HEK293 (cell line): ENCODE measurements around the gene RGS12.

ENCODE experiments used
- CTCF ChIA-PET: fragments of 350-600 bp; formaldehyde crosslinking; extraction: SDS; loops from one replicate; lab custom pipeline; 2021; ENCODE audit warnings: antibody characterized with exemption; lab: Yijun Ruan, JAX
- POLR2A ChIA-PET: fragments of 300-600 bp; formaldehyde crosslinking; extraction: SDS; loops from one replicate; lab custom pipeline; 2020; ENCODE audit warnings: antibody characterized with exemption, inconsistent platforms; lab: Yijun Ruan, JAX
- H3K27ac ChIP-seq: fragments of 200-500 bp; sonication (Bioruptor generic); 2 replicates; pipeline ENCODE4 v1.5.1; 2014; ENCODE audit warnings: low read depth, low read length, control low read depth, inconsistent platforms; ENCODE audit errors: extremely low read depth
- H3K36me3 ChIP-seq, 2 experiments: fragments of 200-500 bp in 1 of 2; sonication (Bioruptor generic) in 1 of 2; 1 replicate in 1 of 2; 2 replicates in 1 of 2; pipeline ENCODE4 v1.5.1; 2014 to 2017; ENCODE audit warnings: inconsistent platforms in 2 of 2, low read length in 2 of 2; ENCODE audit not compliant: control insufficient read depth in 2 of 2, insufficient read depth in 1 of 2
- H3K4me1 ChIP-seq: fragments of 200-500 bp; sonication (Bioruptor generic); 2 replicates; pipeline ENCODE4 v1.5.1; 2014; ENCODE audit warnings: mild to moderate bottlenecking, low read length, inconsistent platforms; ENCODE audit not compliant: control insufficient read depth, insufficient read depth
- H3K4me3 ChIP-seq: 2 replicates; pipeline ENCODE4 v1.5.1; 2011; ENCODE audit warnings: low read depth, mild to moderate bottlenecking, control low read depth, low read length, moderate library complexity
- H3K9me3 ChIP-seq: fragments of 200-500 bp; sonication (Bioruptor generic); 2 replicates; pipeline ENCODE4 v1.5.1; 2014; ENCODE audit warnings: low read depth, low read length, inconsistent platforms; ENCODE audit not compliant: control insufficient read depth, insufficient read depth
- BCL11A ChIP-seq: fragments of 450-650 bp; formaldehyde crosslinking; IDR thresholded peaks from 2 replicates; pipeline ENCODE4 v1.5.1; 2016; ENCODE audit warnings: low read depth, missing biosample characterization, missing genetic modification characterization
- GLIS1 ChIP-seq: fragments of 450-650 bp; formaldehyde crosslinking; IDR thresholded peaks from 2 replicates; pipeline ENCODE4 v1.5.1; 2016; ENCODE audit warnings: missing biosample characterization, missing genetic modification characterization
- HOXD13 ChIP-seq: sonication (generic); formaldehyde crosslinking; IDR thresholded peaks from 2 replicates; pipeline ENCODE4 v1.8.0; 2022; ENCODE audit warnings: missing genetic modification reagents, borderline replicate concordance
- KLF16 ChIP-seq: fragments of 450-650 bp; formaldehyde crosslinking; IDR thresholded peaks from 2 replicates; pipeline ENCODE4 v1.5.1; 2017; ENCODE audit warnings: missing biosample characterization, missing genetic modification characterization
- ZBTB21 ChIP-seq: fragments of 450-650 bp; formaldehyde crosslinking; IDR thresholded peaks from 2 replicates; pipeline ENCODE4 v1.5.1; 2017; ENCODE audit warnings: missing biosample characterization, missing genetic modification characterization
- ZFP37 ChIP-seq: fragments of 450-650 bp; formaldehyde crosslinking; IDR thresholded peaks from 2 replicates; pipeline ENCODE4 v1.5.1; 2016; ENCODE audit warnings: missing biosample characterization, missing genetic modification characterization
- ZFP41 ChIP-seq: fragments of 450-650 bp; formaldehyde crosslinking; IDR thresholded peaks from 2 replicates; pipeline ENCODE4 v1.5.1; 2016; ENCODE audit warnings: missing biosample characterization, missing genetic modification characterization, borderline replicate concordance
- ZNF221 ChIP-seq: fragments of 450-650 bp; formaldehyde crosslinking; IDR thresholded peaks from 2 replicates; pipeline ENCODE4 v1.5.1; 2017; ENCODE audit warnings: missing biosample characterization, missing genetic modification characterization, borderline replicate concordance
- ZNF626 ChIP-seq: fragments of 450-650 bp; sonication (Bioruptor Pico); formaldehyde crosslinking; IDR thresholded peaks from 2 replicates; pipeline ENCODE4 v1.5.1; 2018; ENCODE audit warnings: missing biosample characterization, missing genetic modification characterization, inconsistent platforms
- ZNF692 ChIP-seq: fragments of 450-650 bp; formaldehyde crosslinking; IDR thresholded peaks from 2 replicates; pipeline ENCODE4 v1.5.1; 2016; ENCODE audit warnings: missing biosample characterization, missing genetic modification characterization
- ZSCAN4 ChIP-seq: fragments of 450-650 bp; formaldehyde crosslinking; IDR thresholded peaks from 2 replicates; pipeline ENCODE4 v1.5.1; 2017; ENCODE audit warnings: missing biosample characterization, missing genetic modification characterization
- TF ChIP-seq, protein P1 (sequence below): fragments of 450-650 bp; IDR thresholded peaks from 2 replicates; pipeline ENCODE4 v1.5.1; 2018; ENCODE audit warnings: missing biosample characterization, mild to moderate bottlenecking, missing genetic modification characterization
- TF ChIP-seq, protein P2 (sequence below): fragments of 450-650 bp; formaldehyde crosslinking; IDR thresholded peaks from 2 replicates; pipeline ENCODE4 v1.5.1; 2016; ENCODE audit warnings: missing biosample characterization, missing genetic modification characterization, borderline replicate concordance
- TF ChIP-seq, protein P3 (sequence below): fragments of 450-650 bp; formaldehyde crosslinking; IDR thresholded peaks from 2 replicates; pipeline ENCODE4 v1.5.1; 2016; ENCODE audit warnings: missing biosample characterization, missing genetic modification characterization, low read depth

The RGS12 gene

GRCh38 chr4:3285558-3286334, 7.1 kb upstream of the RGS12 start:
- no peaks in the 10 kb centered on the region for H3K9me3 ChIP-seq
- H3K27ac ChIP-seq: no peak overlapping the region
- POLR2A ChIA-PET: no interaction called here
- CTCF ChIA-PET: interaction anchor here (0.7 kb wide), 1 partner anchor 211 kb away, joined by 3 read pairs; the partner anchor contains the start of gene HTT
- no peaks in the 10 kb centered on the region for H3K36me3 ChIP-seq
- no peak overlapping the region for H3K4me3 ChIP-seq
- no peak for TF ChIP-seq KLF16
- H3K4me1 ChIP-seq: no peaks in the 10 kb centered on the region

DNA sequence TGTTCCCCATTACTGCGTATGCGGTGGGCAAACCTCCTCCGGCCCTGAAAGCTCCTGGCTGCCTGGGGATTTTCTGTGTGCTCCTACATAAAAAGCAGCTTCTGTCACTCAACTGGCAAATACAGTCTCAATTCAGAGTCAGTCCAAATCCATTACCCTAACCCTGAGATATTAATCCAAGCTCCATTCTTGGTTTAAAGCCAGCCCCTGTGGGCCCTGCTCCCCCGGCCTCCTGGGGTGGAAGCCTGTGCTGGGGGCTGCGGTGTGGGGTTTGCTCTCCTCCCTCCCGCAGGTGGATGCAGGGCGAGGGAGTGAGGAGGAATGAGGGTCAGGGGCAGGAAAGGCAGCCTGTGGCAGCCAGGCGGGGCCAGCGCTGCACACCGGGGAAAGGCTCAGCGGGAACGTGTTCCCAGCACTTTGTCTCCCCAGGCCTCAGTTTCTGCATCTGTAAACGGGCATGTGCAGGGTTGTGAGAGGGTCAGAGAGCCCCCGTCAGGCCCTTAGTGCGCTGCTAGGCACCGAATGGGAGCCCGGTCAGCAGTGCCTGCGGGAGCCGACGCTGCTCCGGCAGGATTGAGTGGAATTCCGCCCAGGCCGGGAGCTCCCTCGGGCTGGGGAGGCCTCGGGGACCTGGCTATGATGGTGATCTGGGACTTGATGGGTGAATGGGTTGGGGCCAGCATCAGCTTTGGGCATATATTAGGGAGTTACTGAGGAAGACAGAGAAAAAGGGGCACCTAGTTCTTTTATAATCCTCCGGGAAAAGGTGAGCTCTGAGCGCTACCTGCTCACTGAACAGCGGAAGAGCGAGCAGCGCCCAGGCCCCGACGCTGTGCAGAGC, 6.3 kb upstream of the RGS12 start:
- Histone ChIP-seq H3K27ac (no peak overlapping the region), H3K9me3 (no peaks in the 10 kb centered on the region), H3K4me1 (no peaks in the 10 kb centered on the region), H3K36me3 (no peaks in the 10 kb centered on the region), H3K4me3 (no peak overlapping the region)
- ChIA-PET POLR2A (no interaction called here), CTCF (interaction anchor here (0.7 kb wide), 1 partner anchor 212 kb away, joined by 3 read pairs; the partner anchor contains the start of gene HTT)
- TF ChIP-seq GLIS1 (tag by site-specific recombination) (peak; percentile 49; the same call in 1 of the 2 replicates), ZNF626 (no peak), ZFP37 (no peak), ZNF221 (tag by site-specific recombination) (no peak)

DNA sequence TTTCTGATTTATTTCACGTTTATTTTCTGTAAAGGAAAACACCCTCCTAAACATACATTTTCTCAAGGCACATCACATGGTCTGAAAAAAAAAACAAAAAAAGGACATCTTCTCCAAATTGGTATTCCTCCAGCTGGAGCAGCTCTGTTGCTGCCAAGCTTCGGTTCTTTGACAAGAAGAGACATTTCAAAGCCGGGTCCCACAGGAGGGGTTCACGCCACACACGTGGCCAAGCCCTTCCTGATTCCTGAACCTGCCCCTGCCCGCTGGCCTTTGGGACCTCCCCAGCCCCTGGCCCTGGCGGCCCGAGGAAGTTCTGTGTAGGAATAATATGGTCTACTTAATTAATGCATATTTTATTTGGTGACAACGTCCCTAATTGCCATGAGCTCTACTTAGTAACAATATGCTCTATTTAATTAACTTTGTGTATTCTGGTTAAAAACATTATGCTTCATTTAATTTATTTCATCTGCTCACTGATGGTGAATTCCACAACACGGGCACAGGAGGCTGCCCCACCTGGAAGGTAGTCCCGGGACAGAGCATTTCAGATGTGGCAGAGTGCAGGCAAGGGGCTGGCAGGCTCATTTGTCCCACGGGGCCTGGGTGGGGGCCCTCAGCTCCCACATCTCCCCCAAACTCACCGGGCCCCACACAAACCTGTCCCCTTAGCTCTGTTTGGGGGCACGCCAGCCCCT, 5.4 kb upstream of the RGS12 start:
- Histone ChIP-seq H3K36me3 (no peaks in the 10 kb centered on the region), H3K27ac (no peak overlapping the region), H3K4me1 (no peaks in the 10 kb centered on the region), H3K9me3 (no peaks in the 10 kb centered on the region), H3K4me3 (no peak overlapping the region)
- ChIA-PET POLR2A (no interaction called here), CTCF (no interaction called here)
- TF ChIP-seq, protein P1, sequence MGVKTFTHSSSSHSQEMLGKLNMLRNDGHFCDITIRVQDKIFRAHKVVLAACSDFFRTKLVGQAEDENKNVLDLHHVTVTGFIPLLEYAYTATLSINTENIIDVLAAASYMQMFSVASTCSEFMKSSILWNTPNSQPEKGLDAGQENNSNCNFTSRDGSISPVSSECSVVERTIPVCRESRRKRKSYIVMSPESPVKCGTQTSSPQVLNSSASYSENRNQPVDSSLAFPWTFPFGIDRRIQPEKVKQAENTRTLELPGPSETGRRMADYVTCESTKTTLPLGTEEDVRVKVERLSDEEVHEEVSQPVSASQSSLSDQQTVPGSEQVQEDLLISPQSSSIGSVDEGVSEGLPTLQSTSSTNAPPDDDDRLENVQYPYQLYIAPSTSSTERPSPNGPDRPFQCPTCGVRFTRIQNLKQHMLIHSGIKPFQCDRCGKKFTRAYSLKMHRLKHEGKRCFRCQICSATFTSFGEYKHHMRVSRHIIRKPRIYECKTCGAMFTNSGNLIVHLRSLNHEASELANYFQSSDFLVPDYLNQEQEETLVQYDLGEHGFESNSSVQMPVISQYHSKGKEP (tag by site-specific recombination): no peak
- TF ChIP-seq ZFP41 (tag by site-specific recombination) (no peak), HOXD13 (no peak), ZBTB21 (tag by site-specific recombination) (no peak), ZNF221 (tag by site-specific recombination) (no peak), ZNF692 (tag by site-specific recombination) (no peak), BCL11A (tag by site-specific recombination) (no peak), ZSCAN4 (tag by site-specific recombination) (no peak)
- TF ChIP-seq, protein P2, sequence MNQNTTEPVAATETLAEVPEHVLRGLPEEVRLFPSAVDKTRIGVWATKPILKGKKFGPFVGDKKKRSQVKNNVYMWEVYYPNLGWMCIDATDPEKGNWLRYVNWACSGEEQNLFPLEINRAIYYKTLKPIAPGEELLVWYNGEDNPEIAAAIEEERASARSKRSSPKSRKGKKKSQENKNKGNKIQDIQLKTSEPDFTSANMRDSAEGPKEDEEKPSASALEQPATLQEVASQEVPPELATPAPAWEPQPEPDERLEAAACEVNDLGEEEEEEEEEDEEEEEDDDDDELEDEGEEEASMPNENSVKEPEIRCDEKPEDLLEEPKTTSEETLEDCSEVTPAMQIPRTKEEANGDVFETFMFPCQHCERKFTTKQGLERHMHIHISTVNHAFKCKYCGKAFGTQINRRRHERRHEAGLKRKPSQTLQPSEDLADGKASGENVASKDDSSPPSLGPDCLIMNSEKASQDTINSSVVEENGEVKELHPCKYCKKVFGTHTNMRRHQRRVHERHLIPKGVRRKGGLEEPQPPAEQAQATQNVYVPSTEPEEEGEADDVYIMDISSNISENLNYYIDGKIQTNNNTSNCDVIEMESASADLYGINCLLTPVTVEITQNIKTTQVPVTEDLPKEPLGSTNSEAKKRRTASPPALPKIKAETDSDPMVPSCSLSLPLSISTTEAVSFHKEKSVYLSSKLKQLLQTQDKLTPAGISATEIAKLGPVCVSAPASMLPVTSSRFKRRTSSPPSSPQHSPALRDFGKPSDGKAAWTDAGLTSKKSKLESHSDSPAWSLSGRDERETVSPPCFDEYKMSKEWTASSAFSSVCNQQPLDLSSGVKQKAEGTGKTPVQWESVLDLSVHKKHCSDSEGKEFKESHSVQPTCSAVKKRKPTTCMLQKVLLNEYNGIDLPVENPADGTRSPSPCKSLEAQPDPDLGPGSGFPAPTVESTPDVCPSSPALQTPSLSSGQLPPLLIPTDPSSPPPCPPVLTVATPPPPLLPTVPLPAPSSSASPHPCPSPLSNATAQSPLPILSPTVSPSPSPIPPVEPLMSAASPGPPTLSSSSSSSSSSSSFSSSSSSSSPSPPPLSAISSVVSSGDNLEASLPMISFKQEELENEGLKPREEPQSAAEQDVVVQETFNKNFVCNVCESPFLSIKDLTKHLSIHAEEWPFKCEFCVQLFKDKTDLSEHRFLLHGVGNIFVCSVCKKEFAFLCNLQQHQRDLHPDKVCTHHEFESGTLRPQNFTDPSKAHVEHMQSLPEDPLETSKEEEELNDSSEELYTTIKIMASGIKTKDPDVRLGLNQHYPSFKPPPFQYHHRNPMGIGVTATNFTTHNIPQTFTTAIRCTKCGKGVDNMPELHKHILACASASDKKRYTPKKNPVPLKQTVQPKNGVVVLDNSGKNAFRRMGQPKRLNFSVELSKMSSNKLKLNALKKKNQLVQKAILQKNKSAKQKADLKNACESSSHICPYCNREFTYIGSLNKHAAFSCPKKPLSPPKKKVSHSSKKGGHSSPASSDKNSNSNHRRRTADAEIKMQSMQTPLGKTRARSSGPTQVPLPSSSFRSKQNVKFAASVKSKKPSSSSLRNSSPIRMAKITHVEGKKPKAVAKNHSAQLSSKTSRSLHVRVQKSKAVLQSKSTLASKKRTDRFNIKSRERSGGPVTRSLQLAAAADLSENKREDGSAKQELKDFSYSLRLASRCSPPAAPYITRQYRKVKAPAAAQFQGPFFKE (tag by site-specific recombination): no peak
- TF ChIP-seq, protein P3, sequence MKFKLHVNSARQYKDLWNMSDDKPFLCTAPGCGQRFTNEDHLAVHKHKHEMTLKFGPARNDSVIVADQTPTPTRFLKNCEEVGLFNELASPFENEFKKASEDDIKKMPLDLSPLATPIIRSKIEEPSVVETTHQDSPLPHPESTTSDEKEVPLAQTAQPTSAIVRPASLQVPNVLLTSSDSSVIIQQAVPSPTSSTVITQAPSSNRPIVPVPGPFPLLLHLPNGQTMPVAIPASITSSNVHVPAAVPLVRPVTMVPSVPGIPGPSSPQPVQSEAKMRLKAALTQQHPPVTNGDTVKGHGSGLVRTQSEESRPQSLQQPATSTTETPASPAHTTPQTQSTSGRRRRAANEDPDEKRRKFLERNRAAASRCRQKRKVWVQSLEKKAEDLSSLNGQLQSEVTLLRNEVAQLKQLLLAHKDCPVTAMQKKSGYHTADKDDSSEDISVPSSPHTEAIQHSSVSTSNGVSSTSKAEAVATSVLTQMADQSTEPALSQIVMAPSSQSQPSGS (tag by site-specific recombination): no peak
- TF ChIP-seq, all 188 proteins: peak for 0
